ENCODE results near the gene FRMD4B.

Gene FRMD4B

GRCh38 chr3:69388241-69388640, 2.4 kb upstream of the FRMD4B start:
- Mint-ChIP-seq H3K27me3 (ENCODE audit: low read depth) (peaks cover 63% of the 10 kb centered on the region), H3K9me3 (no peaks in the 10 kb centered on the region), H3K4me3 (no peak overlapping the region), H3K36me3 (ENCODE audit: low read depth) (peaks cover 2% of the 10 kb centered on the region), H3K27ac (no peak overlapping the region), H3K4me1 (ENCODE audit: low read depth) (peaks cover 6% of the 10 kb centered on the region)

GRCh38 chr3:69386556-69387385, 883 bp upstream of the FRMD4B start:
- Mint-ChIP-seq H3K4me1 (ENCODE audit: low read depth) (peaks cover 6% of the 10 kb centered on the region), H3K36me3 (ENCODE audit: low read depth) (peaks cover 2% of the 10 kb centered on the region), H3K9me3 (no peaks in the 10 kb centered on the region), H3K4me3 (peak overlapping the region; percentile 68), H3K27me3 (ENCODE audit: low read depth) (peaks cover 59% of the 10 kb centered on the region), H3K27ac (no peak overlapping the region)

- H3K36me3 Mint-ChIP-seq (ENCODE audit: low read depth), result peaks cover 2% of the 10 kb centered on the region
Measured at GRCh38 chr3:69385123-69385722, 665 bp downstream of the FRMD4B start.

GRCh38 chr3:69384326-69384725, 1.6 kb downstream of the FRMD4B start:
- Mint-ChIP-seq H3K4me1 (ENCODE audit: low read depth) (peaks cover 4% of the 10 kb centered on the region), H3K27ac (no peak overlapping the region), H3K9me3 (no peaks in the 10 kb centered on the region), H3K27me3 (ENCODE audit: low read depth) (peaks cover 75% of the 10 kb centered on the region), H3K4me3 (peak overlapping the region; percentile 22), H3K36me3 (ENCODE audit: low read depth) (peaks cover 2% of the 10 kb centered on the region)

More at GRCh38 chr3:69385123-69385722, 665 bp downstream of the FRMD4B start:
- no peak overlapping the region for H3K27ac Mint-ChIP-seq
- H3K4me3 Mint-ChIP-seq, result peak overlapping the region; percentile 22
- no peaks in the 10 kb centered on the region for H3K9me3 Mint-ChIP-seq
- H3K4me1 Mint-ChIP-seq (ENCODE audit: low read depth), result peaks cover 6% of the 10 kb centered on the region
- H3K27me3 Mint-ChIP-seq (ENCODE audit: low read depth), result peaks cover 73% of the 10 kb centered on the region

GRCh38 chr3:69379661-69380060, 6.2 kb downstream of the FRMD4B start:
- H3K27ac Mint-ChIP-seq, result no peak overlapping the region
- H3K27me3 Mint-ChIP-seq (ENCODE audit: low read depth), result peaks cover 55% of the 10 kb centered on the region
- peaks cover 1% of the 10 kb centered on the region for H3K36me3 Mint-ChIP-seq (ENCODE audit: low read depth)
- H3K9me3 Mint-ChIP-seq, result no peaks in the 10 kb centered on the region
- no peak overlapping the region for H3K4me3 Mint-ChIP-seq
- no peaks in the 10 kb centered on the region for H3K4me1 Mint-ChIP-seq (ENCODE audit: low read depth)

GRCh38 chr3:69378112-69378802, 7.6 kb downstream of the FRMD4B start:
- Mint-ChIP-seq H3K9me3 (no peaks in the 10 kb centered on the region), H3K4me3 (no peak overlapping the region), H3K27me3 (ENCODE audit: low read depth) (peaks cover 44% of the 10 kb centered on the region), H3K4me1 (ENCODE audit: low read depth) (no peaks in the 10 kb centered on the region), H3K36me3 (ENCODE audit: low read depth) (peaks cover 1% of the 10 kb centered on the region), H3K27ac (no peak overlapping the region)

GRCh38 chr3:69377262-69377661, 8.6 kb downstream of the FRMD4B start:
- Mint-ChIP-seq H3K4me3 (no peak overlapping the region), H3K9me3 (no peaks in the 10 kb centered on the region), H3K36me3 (ENCODE audit: low read depth) (peaks cover 1% of the 10 kb centered on the region), H3K4me1 (ENCODE audit: low read depth) (no peaks in the 10 kb centered on the region), H3K27ac (no peak overlapping the region), H3K27me3 (ENCODE audit: low read depth) (peaks cover 49% of the 10 kb centered on the region)

- Mint-ChIP-seq H3K27ac (no peak overlapping the region), H3K27me3 (ENCODE audit: low read depth) (peaks cover 44% of the 10 kb centered on the region), H3K4me1 (ENCODE audit: low read depth) (no peaks in the 10 kb centered on the region), H3K36me3 (ENCODE audit: low read depth) (peaks cover 1% of the 10 kb centered on the region), H3K4me3 (no peak overlapping the region), H3K9me3 (no peaks in the 10 kb centered on the region)
Measured at GRCh38 chr3:69376731-69377130, 9.2 kb downstream of the FRMD4B start.

GRCh38 chr3:69371816-69372215, 14.1 kb downstream of the FRMD4B start:
- Mint-ChIP-seq H3K4me3 (no peak overlapping the region), H3K36me3 (ENCODE audit: low read depth) (peaks cover 1% of the 10 kb centered on the region), H3K27ac (no peak overlapping the region), H3K9me3 (no peaks in the 10 kb centered on the region), H3K4me1 (ENCODE audit: low read depth) (peaks cover 23% of the 10 kb centered on the region), H3K27me3 (ENCODE audit: low read depth) (peaks cover 15% of the 10 kb centered on the region)

GRCh38 chr3:69370901-69371301, 15.0 kb downstream of the FRMD4B start:
- H3K36me3 Mint-ChIP-seq (ENCODE audit: low read depth), result no peaks in the 10 kb centered on the region
- H3K27me3 Mint-ChIP-seq (ENCODE audit: low read depth), result peaks cover 9% of the 10 kb centered on the region
- no peak overlapping the region for H3K27ac Mint-ChIP-seq
- H3K4me1 Mint-ChIP-seq (ENCODE audit: low read depth), result peaks cover 23% of the 10 kb centered on the region
- no peaks in the 10 kb centered on the region for H3K9me3 Mint-ChIP-seq
- no peak overlapping the region for H3K4me3 Mint-ChIP-seq

- no peaks in the 10 kb centered on the region for H3K36me3 Mint-ChIP-seq (ENCODE audit: low read depth)
- no peaks in the 10 kb centered on the region for H3K9me3 Mint-ChIP-seq
- H3K27me3 Mint-ChIP-seq (ENCODE audit: low read depth), result peaks cover 9% of the 10 kb centered on the region
- H3K4me1 Mint-ChIP-seq (ENCODE audit: low read depth), result peaks cover 23% of the 10 kb centered on the region
- H3K27ac Mint-ChIP-seq, result no peak overlapping the region
- H3K4me3 Mint-ChIP-seq, result no peak overlapping the region
Measured at GRCh38 chr3:69370156-69370883, 15.6 kb downstream of the FRMD4B start.

GRCh38 chr3:69368129-69368741, 17.7 kb downstream of the FRMD4B start:
- Mint-ChIP-seq H3K4me1 (ENCODE audit: low read depth) (peaks cover 23% of the 10 kb centered on the region), H3K27ac (no peak overlapping the region), H3K9me3 (no peaks in the 10 kb centered on the region), H3K27me3 (ENCODE audit: low read depth) (peaks cover 9% of the 10 kb centered on the region), H3K36me3 (ENCODE audit: low read depth) (no peaks in the 10 kb centered on the region), H3K4me3 (no peak overlapping the region)

GRCh38 chr3:69367586-69367985, 18.3 kb downstream of the FRMD4B start:
- peaks cover 6% of the 10 kb centered on the region for H3K27me3 Mint-ChIP-seq (ENCODE audit: low read depth)
- peaks cover 23% of the 10 kb centered on the region for H3K4me1 Mint-ChIP-seq (ENCODE audit: low read depth)
- H3K36me3 Mint-ChIP-seq (ENCODE audit: low read depth), result no peaks in the 10 kb centered on the region
- no peak overlapping the region for H3K27ac Mint-ChIP-seq
- H3K4me3 Mint-ChIP-seq, result no peak overlapping the region
- H3K9me3 Mint-ChIP-seq, result no peaks in the 10 kb centered on the region

GRCh38 chr3:69364354-69364753, 21.5 kb downstream of the FRMD4B start:
- Mint-ChIP-seq H3K27me3 (ENCODE audit: low read depth) (peaks cover 22% of the 10 kb centered on the region), H3K27ac (no peak overlapping the region), H3K4me3 (no peak overlapping the region), H3K36me3 (ENCODE audit: low read depth) (no peaks in the 10 kb centered on the region), H3K9me3 (no peaks in the 10 kb centered on the region), H3K4me1 (ENCODE audit: low read depth) (peaks cover 15% of the 10 kb centered on the region)

Measured in T-helper 1 cell treated with Interleukin-12 subunit alpha and Interleukin-12 subunit beta and Interleukin-4 antibody, amounts not matched to agents 30 μg/mL and 1 μg/mL, for 36 hours (primary cell).